Glutamatergic neuron (in vitro differentiated cells): ENCODE results near the gene FZD4. TPM values are rescaled to one million over a fixed set of nuclear protein-coding genes. Genes with fewer than 3 reads are reported as not detected.

ENCODE experiments used
- DNase-seq: peaks from one replicate; pipeline ENCODE4 v3.0.0; 2022
- H3K27ac Mint-ChIP-seq: one replicate; pipeline ENCODE4 v1.8.0; 2020; ENCODE audit warnings: mild to moderate bottlenecking, mixed read lengths, inconsistent platforms; ENCODE audit not compliant: unreplicated experiment
- H3K27me3 Mint-ChIP-seq: one replicate; pipeline ENCODE4 v1.8.0; 2020; ENCODE audit warnings: mild to moderate bottlenecking, moderate library complexity, mixed read lengths, inconsistent platforms; ENCODE audit not compliant: unreplicated experiment
- H3K36me3 Mint-ChIP-seq: one replicate; pipeline ENCODE4 v1.8.0; 2020; ENCODE audit warnings: mild to moderate bottlenecking, mixed read lengths, inconsistent platforms; ENCODE audit not compliant: unreplicated experiment
- H3K4me1 Mint-ChIP-seq: one replicate; pipeline ENCODE4 v1.8.0; 2020; ENCODE audit warnings: mild to moderate bottlenecking, low read depth, mixed read lengths, inconsistent platforms; ENCODE audit not compliant: unreplicated experiment
- H3K4me3 Mint-ChIP-seq: one replicate; pipeline ENCODE4 v1.8.0; 2020; ENCODE audit warnings: mild to moderate bottlenecking, mixed read lengths, inconsistent platforms; ENCODE audit not compliant: unreplicated experiment
- H3K9me3 Mint-ChIP-seq: one replicate; pipeline ENCODE4 v1.8.0; 2020; ENCODE audit warnings: mild to moderate bottlenecking, moderate library complexity, mixed read lengths, inconsistent platforms; ENCODE audit not compliant: unreplicated experiment
- CTCF ChIP-seq: fragments of 200-600 bp; sonication (generic); IDR thresholded peaks from one replicate; pipeline ENCODE4 v1.5.0; 2021; ENCODE audit not compliant: partially characterized antibody, unreplicated experiment
- total RNA-seq: library from RNA; stranded (reverse); fragmentation: NEBNext Ultra II Directional; extraction: Animal tissue kit (Norgen Biotek cat#: 25700); gene quantifications from one replicate; pipeline ENCODE4 v1.2.1, GENCODE V29; 2021; ENCODE audit not compliant: unreplicated experiment

Gene FZD4
- total RNA-seq, 1 donor from 2014 or later = 2.0 TPM

- no peak for DNase-seq
- Mint-ChIP-seq H3K4me3 (no peak overlapping the region), H3K4me1 (peaks cover 5% of the 10 kb centered on the region), H3K36me3 (no peaks in the 10 kb centered on the region), H3K9me3 (no peaks in the 10 kb centered on the region), H3K27ac (no peak overlapping the region), H3K27me3 (no peaks in the 10 kb centered on the region)
- no peak for TF ChIP-seq CTCF
Measured at GRCh38 chr11:86932924-86933875, 22.0 kb downstream of the FZD4 start.

DNA sequence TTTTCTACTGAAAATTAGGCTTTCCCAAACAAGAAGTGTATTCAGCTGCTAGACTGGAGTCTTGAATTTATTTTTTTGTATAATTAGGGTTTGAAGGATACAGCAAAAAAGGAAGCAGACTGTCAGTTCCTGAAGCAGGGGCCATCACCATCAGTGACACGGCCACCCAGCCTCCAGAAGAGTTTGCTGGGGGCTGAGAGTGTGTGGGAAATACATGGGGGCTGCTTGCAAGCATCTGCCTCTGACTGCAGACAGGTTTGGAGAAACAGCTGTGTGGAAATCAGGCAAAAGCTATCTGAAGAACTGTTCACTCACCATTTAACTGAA lies 23.0 kb downstream of the FZD4 start:
- H3K9me3 Mint-ChIP-seq = no peaks in the 10 kb centered on the region
- TF ChIP-seq CTCF = no peak
- H3K27ac Mint-ChIP-seq = no peak overlapping the region
- peaks cover 5% of the 10 kb centered on the region for H3K4me1 Mint-ChIP-seq
- no peak for DNase-seq
- no peak overlapping the region for H3K4me3 Mint-ChIP-seq
- no peaks in the 10 kb centered on the region for H3K36me3 Mint-ChIP-seq
- no peaks in the 10 kb centered on the region for H3K27me3 Mint-ChIP-seq

GRCh38 chr11:86931548-86932258 lies 23.5 kb downstream of the FZD4 start:
- DNase-seq = no peak
- Mint-ChIP-seq H3K9me3 (no peaks in the 10 kb centered on the region), H3K27ac (no peak overlapping the region), H3K4me1 (peaks cover 5% of the 10 kb centered on the region), H3K36me3 (no peaks in the 10 kb centered on the region), H3K27me3 (no peaks in the 10 kb centered on the region), H3K4me3 (no peak overlapping the region)
- no peak for TF ChIP-seq CTCF

DNA sequence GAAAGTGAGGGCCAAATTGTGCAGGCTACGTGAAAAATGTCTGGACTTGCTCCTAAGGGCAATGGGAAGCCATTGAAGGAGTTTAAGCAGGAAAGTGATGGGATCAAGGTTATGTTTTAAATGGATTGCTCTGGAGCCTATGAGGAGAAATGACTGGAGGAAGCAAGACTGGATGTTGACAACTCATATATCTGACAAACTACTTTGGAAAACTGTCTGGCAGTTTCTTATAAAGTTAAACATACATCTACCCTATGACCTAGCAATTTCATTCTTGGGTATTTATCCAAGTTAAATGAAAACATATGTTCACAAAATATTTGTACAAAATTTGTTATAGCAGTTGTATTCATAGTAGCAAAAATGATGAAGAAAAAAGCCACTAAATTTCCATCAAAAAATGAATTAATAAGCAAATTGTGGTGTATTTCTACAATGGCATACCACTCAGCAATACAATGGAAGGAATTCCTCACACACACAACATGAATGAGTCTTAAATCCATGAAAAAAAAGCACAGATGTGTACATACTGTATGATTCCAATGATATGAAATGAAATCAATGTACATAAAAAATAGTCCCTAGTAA lies 24.1 kb downstream of the FZD4 start:
- Mint-ChIP-seq H3K36me3 (no peaks in the 10 kb centered on the region), H3K4me1 (peaks cover 5% of the 10 kb centered on the region), H3K27me3 (no peaks in the 10 kb centered on the region), H3K27ac (no peak overlapping the region), H3K9me3 (no peaks in the 10 kb centered on the region), H3K4me3 (no peak overlapping the region)
- TF ChIP-seq CTCF = no peak
- DNase-seq = no peak
